ENCODE measurements around the gene MYO1H. TPM values are rescaled to one million over a fixed set of nuclear protein-coding genes. Genes with fewer than 3 reads are reported as not detected.

Gene MYO1H
- total and polyA plus RNA-seq, 2 of the 8 experiments (the other 6 are each of a cell fraction or from before 2014, with no cell fraction given) = 0.03 TPM; not detected in 1

DNA sequence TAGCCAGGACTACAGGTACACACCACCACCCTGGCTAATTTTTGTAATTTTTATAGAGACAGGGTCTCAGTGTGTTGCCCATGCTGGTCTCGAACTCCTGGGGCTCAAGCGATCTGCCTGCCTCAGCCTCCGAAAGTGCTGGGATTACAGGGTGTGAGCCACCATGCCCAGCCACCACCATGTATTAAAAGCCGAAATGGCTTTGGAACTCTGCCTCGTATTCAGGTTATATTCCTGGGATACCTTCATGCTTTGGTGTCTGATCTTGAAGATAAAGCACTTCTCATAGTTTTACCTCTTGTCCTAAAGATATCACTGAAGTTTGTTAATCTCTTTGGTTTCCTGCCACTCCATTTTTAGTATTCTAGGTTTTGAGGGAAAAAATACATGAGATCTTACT, 47.2 kb downstream of the MYO1H start:
- H2AK5ac ChIP-seq (ENCODE audit: low read depth, low read length) = no peak overlapping the region
- no peak overlapping the region for H3K14ac ChIP-seq (ENCODE audit: insufficient read length)
- H3K4me2 ChIP-seq (ENCODE audit: insufficient read depth in 1 of 2, low read depth in 2 of 2, low read length in 2 of 2) = no peak overlapping the region
- no peak overlapping the region for H3K4ac ChIP-seq (replicated peaks; ENCODE audit: insufficient read length, low read depth, low read length)
- no peak overlapping the region for H3K56ac ChIP-seq (replicated peaks; ENCODE audit: insufficient read length, low read depth, low read length)
- H2BK20ac ChIP-seq (ENCODE audit: low read length) = no peak overlapping the region
- POLR2A ChIA-PET (ENCODE audit: partially characterized antibody) = no interaction called here
- H3K9ac ChIP-seq (replicated peaks in 1 of 4; ENCODE audit: extremely low read depth in 1 of 4, low read depth in 3 of 4, low read length in 3 of 4) = no peak overlapping the region
- no peak overlapping the region for H2BK5ac ChIP-seq (ENCODE audit: low read depth, low read length)
- H2BK12ac ChIP-seq (ENCODE audit: low read depth, low read length) = no peak overlapping the region
- H3K36me3 ChIP-seq (ENCODE audit: control insufficient read depth in 2 of 4, insufficient read depth in 4 of 4, low read length in 3 of 4) = no peaks in the 10 kb centered on the region
- peaks cover 3% of the 10 kb centered on the region; the same call in 1 of the 2 replicates for H3K23me2 ChIP-seq (ENCODE audit: low read depth, low read length)
- no peaks in the 10 kb centered on the region for H3K4me1 ChIP-seq (replicated peaks in 1 of 4; ENCODE audit: control insufficient read depth in 3 of 4, insufficient read depth in 4 of 4, low read length in 3 of 4)
- H3K27ac ChIP-seq (ENCODE audit: low read depth, low read length) = no peak overlapping the region
- no peak overlapping the region for H2BK15ac ChIP-seq (ENCODE audit: low read length)
- H3K79me1 ChIP-seq (ENCODE audit: low read depth, low read length) = no peaks in the 10 kb centered on the region
- no peak overlapping the region for H3K18ac ChIP-seq (ENCODE audit: extremely low read depth, low read length)
- CTCF ChIA-PET (ENCODE audit: partially characterized antibody) = interaction anchor here (1.0 to 10.6 kb wide), 14 partner anchors 8 to 267 kb away, joined by 3 to 148 read pairs (median 6); no protein-coding TSS in a partner anchor
- FAIRE-seq (no peak), DNase-seq (ENCODE audit: low read depth in 1 of 2, low spot score in 2 of 2) (no peak)
- no peaks in the 10 kb centered on the region for H3K79me2 ChIP-seq (ENCODE audit: control insufficient read depth in 1 of 2, insufficient read depth in 2 of 2, low read length in 2 of 2)
- peaks cover 0 to 2% of the 10 kb centered on the region in 2 experiments for H4K20me1 ChIP-seq (replicated peaks in 1 of 2; ENCODE audit: control insufficient read depth in 1 of 2, insufficient read depth in 2 of 2, low read length in 2 of 2)
- H4K8ac ChIP-seq (ENCODE audit: extremely low read depth, insufficient read depth, low read length) = no peak overlapping the region
- no peak overlapping the region for H2AFZ ChIP-seq (ENCODE audit: low read length)
- no peak overlapping the region for H3K4me3 ChIP-seq (ENCODE audit: extremely low read depth in 1 of 4, insufficient read depth in 2 of 4, low read depth in 3 of 4, low read length in 4 of 4)
- H4K91ac ChIP-seq (replicated peaks; ENCODE audit: insufficient read length, low read length) = no peak overlapping the region
- H3K9me3 ChIP-seq (ENCODE audit: insufficient read depth in 2 of 2, low read depth in 1 of 2, low read length in 1 of 2) = no peaks in the 10 kb centered on the region
- H2BK120ac ChIP-seq (replicated peaks; ENCODE audit: low read depth, low read length) = no peak overlapping the region
- no peak overlapping the region for H4K5ac ChIP-seq (ENCODE audit: insufficient read length, low read depth, low read length)
- no peaks in the 10 kb centered on the region for H3K27me3 ChIP-seq (replicated peaks in 1 of 4; ENCODE audit: control insufficient read depth in 3 of 4, extremely low read depth in 1 of 4, insufficient read depth in 3 of 4, low read length in 3 of 4)
- no peak overlapping the region for H3K23ac ChIP-seq (ENCODE audit: insufficient read length)
- WGBS, 2 experiments (ENCODE audit: extremely low coverage in 1 of 2, insufficient coverage in 1 of 2, insufficient read length in 1 of 2, insufficient replicate concordance in 2 of 2, low coverage in 1 of 2, low lambda C conversion rate in 2 of 2, missing lambda C conversion rate in 1 of 2) = 85% methylated on average over 5 of the region's 5 CpGs; no CpG with 5 or more reads in 1 of the 2 experiments
- TF ChIP-seq BCL11A (IDR thresholded peaks at IDR 0.05; ENCODE audit: low read depth in 2 of 2, low read length in 2 of 2) (no peak), RFX5 (IDR thresholded peaks at IDR 0.05; ENCODE audit: borderline replicate concordance, low read depth, low read length) (no peak), CBX5 (IDR thresholded peaks at IDR 0.05; ENCODE audit: low read depth, low read length) (no peak), BACH1 (IDR thresholded peaks at IDR 0.05; ENCODE audit: low read length) (no peak), KDM5A (IDR thresholded peaks at IDR 0.05; ENCODE audit: low read length) (no peak)
